HCT116 (cell line): ENCODE data around the gene PPP2R3A.

Experiments used
- EGR1 ChIP-seq: IDR thresholded peaks from 2 replicates; pipeline ENCODE4 v1.6.1; 2012; ENCODE audit warnings: low read depth
- EZH2phosphoT487 ChIP-seq: fragments of 200-600 bp; IDR thresholded peaks from 2 replicates; pipeline ENCODE4 v1.6.1; 2018; ENCODE audit warnings: antibody characterized with exemption, borderline replicate concordance
- JUND ChIP-seq: IDR thresholded peaks from 2 replicates; pipeline ENCODE4 v1.6.1; 2012
- RAD21 ChIP-seq: IDR thresholded peaks from 2 replicates; pipeline ENCODE4 v1.6.1; 2012; ENCODE audit warnings: low read depth, mild to moderate bottlenecking
- ZFX ChIP-seq: fragments of 450-650 bp; IDR thresholded peaks from 2 replicates; pipeline ENCODE4 v1.6.1; 2017
- TF ChIP-seq, protein P1 (sequence below), 3 experiments: fragments of 200-600 bp in 1 of 3; sonication (generic) in 1 of 3; IDR thresholded peaks in 2 of 3; conservative IDR thresholded peaks in 1 of 3; 2 replicates each; pipeline ENCODE4 v1.5.1; 2012 to 2017; ENCODE audit warnings: low read depth in 2 of 3, low read length in 2 of 3, antibody characterized with exemption in 1 of 3, borderline replicate concordance in 1 of 3, control low read depth in 1 of 3, mild to moderate bottlenecking in 1 of 3, mixed read lengths in 1 of 3, mixed run types in 1 of 3, moderate library complexity in 1 of 3; ENCODE audit not compliant: insufficient read depth in 1 of 3
- TF ChIP-seq, protein P2 (sequence below): IDR thresholded peaks from 2 replicates; pipeline ENCODE4 v1.6.1; 2012; ENCODE audit warnings: low read depth

DNA sequence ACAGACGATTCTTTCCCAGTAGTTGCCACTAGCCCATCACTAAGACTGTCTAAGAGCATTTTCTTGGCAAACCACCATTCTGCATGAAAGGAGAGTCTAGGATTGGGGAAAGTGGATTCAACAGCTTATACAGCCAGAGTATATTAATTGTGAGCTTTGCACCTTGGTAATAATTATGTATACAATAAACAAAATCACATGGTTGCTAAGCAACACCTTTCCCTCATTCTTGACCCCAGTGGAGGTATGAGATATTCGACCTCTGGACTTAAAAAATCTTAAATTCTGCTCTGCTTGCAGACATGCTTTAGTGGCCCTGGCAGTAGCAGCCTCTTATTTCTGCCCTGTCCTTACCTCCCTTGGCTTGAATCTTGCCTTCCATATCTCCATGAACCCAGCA is 73.1 kb downstream of the PPP2R3A start:
- no peak for TF ChIP-seq JUND
- TF ChIP-seq, protein P1, sequence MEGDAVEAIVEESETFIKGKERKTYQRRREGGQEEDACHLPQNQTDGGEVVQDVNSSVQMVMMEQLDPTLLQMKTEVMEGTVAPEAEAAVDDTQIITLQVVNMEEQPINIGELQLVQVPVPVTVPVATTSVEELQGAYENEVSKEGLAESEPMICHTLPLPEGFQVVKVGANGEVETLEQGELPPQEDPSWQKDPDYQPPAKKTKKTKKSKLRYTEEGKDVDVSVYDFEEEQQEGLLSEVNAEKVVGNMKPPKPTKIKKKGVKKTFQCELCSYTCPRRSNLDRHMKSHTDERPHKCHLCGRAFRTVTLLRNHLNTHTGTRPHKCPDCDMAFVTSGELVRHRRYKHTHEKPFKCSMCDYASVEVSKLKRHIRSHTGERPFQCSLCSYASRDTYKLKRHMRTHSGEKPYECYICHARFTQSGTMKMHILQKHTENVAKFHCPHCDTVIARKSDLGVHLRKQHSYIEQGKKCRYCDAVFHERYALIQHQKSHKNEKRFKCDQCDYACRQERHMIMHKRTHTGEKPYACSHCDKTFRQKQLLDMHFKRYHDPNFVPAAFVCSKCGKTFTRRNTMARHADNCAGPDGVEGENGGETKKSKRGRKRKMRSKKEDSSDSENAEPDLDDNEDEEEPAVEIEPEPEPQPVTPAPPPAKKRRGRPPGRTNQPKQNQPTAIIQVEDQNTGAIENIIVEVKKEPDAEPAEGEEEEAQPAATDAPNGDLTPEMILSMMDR (IDR thresholded peaks at IDR 0.05 in 2 of 3, conservative IDR thresholded peaks at IDR 0.05 in 1 of 3; ENCODE audit: borderline replicate concordance in 1 of 3, insufficient read depth in 1 of 3, low read depth in 2 of 3, low read length in 2 of 3): no peak
- no peak for TF ChIP-seq ZFX
- no peak for TF ChIP-seq EZH2phosphoT487
- TF ChIP-seq, protein P2, sequence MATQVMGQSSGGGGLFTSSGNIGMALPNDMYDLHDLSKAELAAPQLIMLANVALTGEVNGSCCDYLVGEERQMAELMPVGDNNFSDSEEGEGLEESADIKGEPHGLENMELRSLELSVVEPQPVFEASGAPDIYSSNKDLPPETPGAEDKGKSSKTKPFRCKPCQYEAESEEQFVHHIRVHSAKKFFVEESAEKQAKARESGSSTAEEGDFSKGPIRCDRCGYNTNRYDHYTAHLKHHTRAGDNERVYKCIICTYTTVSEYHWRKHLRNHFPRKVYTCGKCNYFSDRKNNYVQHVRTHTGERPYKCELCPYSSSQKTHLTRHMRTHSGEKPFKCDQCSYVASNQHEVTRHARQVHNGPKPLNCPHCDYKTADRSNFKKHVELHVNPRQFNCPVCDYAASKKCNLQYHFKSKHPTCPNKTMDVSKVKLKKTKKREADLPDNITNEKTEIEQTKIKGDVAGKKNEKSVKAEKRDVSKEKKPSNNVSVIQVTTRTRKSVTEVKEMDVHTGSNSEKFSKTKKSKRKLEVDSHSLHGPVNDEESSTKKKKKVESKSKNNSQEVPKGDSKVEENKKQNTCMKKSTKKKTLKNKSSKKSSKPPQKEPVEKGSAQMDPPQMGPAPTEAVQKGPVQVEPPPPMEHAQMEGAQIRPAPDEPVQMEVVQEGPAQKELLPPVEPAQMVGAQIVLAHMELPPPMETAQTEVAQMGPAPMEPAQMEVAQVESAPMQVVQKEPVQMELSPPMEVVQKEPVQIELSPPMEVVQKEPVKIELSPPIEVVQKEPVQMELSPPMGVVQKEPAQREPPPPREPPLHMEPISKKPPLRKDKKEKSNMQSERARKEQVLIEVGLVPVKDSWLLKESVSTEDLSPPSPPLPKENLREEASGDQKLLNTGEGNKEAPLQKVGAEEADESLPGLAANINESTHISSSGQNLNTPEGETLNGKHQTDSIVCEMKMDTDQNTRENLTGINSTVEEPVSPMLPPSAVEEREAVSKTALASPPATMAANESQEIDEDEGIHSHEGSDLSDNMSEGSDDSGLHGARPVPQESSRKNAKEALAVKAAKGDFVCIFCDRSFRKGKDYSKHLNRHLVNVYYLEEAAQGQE: no peak
- TF ChIP-seq EGR1: no peak
- TF ChIP-seq RAD21: no peak
